ENCODE measurements around the gene EXTL2. TPM values are rescaled to one million over a fixed set of nuclear protein-coding genes. Genes with fewer than 3 reads are reported as not detected.
"Not testable (repeated sequence)": the region's sequence is repeated elsewhere in the genome, so short reads cannot be mapped to it uniquely, and the experiment has no call there.

The EXTL2 gene
- total RNA-seq, 1 donor from 2014 or later = 31.5 TPM

DNA sequence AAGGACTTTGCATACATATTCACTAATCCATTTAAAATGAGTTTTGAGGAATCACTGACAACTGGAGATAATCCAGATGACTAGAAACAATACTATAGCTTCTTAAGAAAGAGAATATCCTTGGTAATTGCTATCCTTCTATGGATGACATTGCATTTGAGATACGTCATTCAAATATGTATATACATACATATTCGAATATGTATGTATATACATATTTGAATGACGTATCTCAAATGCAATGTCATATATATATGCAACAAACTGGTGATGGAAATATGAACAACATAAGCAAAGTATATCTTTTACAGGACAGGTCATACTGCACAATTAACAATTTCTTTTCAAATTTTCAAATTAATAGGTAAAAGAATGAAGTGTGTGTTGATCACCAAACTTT is 41.7 kb downstream of the EXTL2 start:
- TF ChIP-seq, protein P1, sequence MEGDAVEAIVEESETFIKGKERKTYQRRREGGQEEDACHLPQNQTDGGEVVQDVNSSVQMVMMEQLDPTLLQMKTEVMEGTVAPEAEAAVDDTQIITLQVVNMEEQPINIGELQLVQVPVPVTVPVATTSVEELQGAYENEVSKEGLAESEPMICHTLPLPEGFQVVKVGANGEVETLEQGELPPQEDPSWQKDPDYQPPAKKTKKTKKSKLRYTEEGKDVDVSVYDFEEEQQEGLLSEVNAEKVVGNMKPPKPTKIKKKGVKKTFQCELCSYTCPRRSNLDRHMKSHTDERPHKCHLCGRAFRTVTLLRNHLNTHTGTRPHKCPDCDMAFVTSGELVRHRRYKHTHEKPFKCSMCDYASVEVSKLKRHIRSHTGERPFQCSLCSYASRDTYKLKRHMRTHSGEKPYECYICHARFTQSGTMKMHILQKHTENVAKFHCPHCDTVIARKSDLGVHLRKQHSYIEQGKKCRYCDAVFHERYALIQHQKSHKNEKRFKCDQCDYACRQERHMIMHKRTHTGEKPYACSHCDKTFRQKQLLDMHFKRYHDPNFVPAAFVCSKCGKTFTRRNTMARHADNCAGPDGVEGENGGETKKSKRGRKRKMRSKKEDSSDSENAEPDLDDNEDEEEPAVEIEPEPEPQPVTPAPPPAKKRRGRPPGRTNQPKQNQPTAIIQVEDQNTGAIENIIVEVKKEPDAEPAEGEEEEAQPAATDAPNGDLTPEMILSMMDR (IDR thresholded peaks at IDR 0.05; ENCODE audit: unreplicated experiment) = no peak
- Mint-ChIP-seq H3K27ac (ENCODE audit: unreplicated experiment) (no peak overlapping the region), H3K27me3 (ENCODE audit: unreplicated experiment) (no peaks in the 10 kb centered on the region), H3K4me3 (ENCODE audit: unreplicated experiment) (no peak overlapping the region), H3K36me3 (ENCODE audit: low read depth, unreplicated experiment) (no peaks in the 10 kb centered on the region), H3K9me3 (ENCODE audit: unreplicated experiment) (no peaks in the 10 kb centered on the region), H3K4me1 (ENCODE audit: unreplicated experiment) (no peaks in the 10 kb centered on the region)
- DNase-seq (ENCODE audit: low spot score) = no peak

DNA sequence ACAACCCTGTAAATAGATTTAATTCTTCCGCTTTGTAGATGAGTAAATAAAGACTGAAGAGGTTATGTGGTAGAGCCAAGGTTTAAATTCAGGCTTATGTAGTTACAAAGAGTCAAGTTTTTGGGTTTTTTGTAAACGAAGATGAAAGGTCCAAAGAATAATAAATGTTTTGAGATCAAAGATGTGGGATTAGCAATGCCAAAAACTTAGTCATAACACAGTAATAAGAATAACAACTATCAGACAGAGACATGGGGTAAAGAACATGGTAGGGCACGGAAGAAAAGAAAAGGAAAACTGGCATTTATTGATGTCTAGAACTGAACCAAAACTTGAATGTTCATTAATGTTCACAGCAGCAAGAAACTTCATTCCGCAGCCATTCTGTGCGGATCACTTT is 42.9 kb downstream of the EXTL2 start:
- Mint-ChIP-seq H3K4me1 (ENCODE audit: unreplicated experiment) (no peaks in the 10 kb centered on the region), H3K27me3 (ENCODE audit: unreplicated experiment) (no peaks in the 10 kb centered on the region), H3K4me3 (ENCODE audit: unreplicated experiment) (no peak overlapping the region), H3K9me3 (ENCODE audit: unreplicated experiment) (no peaks in the 10 kb centered on the region), H3K27ac (ENCODE audit: unreplicated experiment) (no peak overlapping the region), H3K36me3 (ENCODE audit: low read depth, unreplicated experiment) (no peaks in the 10 kb centered on the region)
- TF ChIP-seq, protein P1 (IDR thresholded peaks at IDR 0.05; ENCODE audit: unreplicated experiment) = no peak
- no peak for DNase-seq (ENCODE audit: low spot score)

DNA sequence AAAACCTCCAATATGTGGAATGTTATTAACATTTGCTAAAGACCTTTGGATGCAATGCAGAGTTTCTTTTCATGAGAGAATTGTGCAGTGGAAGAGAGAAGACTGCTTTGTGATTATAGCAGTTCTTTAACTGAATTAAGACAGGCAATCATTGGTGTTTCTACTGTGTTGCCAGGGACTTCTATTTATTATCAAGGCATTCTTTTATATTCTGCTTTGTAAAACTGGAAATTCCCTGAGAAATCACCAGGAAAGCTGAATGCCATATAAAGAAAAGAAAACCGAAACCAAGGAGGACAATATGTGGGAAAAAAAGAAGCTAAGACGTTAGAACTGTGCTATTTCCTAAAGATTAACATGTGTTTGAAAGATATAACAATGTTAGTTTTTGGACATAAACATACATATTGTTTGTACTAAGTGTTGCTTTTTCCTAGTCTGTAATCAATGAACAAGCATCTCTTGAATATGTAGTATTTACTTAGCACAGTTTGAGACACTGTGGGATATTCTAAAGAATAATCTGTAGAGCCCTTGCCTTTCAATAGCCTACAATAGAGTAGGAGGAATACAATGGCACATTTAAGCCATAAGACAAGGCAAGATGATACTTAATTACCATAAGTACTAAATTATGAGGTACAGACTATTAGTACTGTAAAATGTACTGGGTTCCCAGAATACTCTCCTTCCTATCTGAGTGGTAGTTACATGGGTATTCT is 47.1 kb downstream of the EXTL2 start:
- Mint-ChIP-seq H3K4me3 (ENCODE audit: unreplicated experiment) (no peak overlapping the region), H3K27ac (ENCODE audit: unreplicated experiment) (no peak overlapping the region), H3K27me3 (ENCODE audit: unreplicated experiment) (no peaks in the 10 kb centered on the region), H3K9me3 (ENCODE audit: unreplicated experiment) (no peaks in the 10 kb centered on the region), H3K36me3 (ENCODE audit: low read depth, unreplicated experiment) (no peaks in the 10 kb centered on the region), H3K4me1 (ENCODE audit: unreplicated experiment) (no peaks in the 10 kb centered on the region)
- DNase-seq (ENCODE audit: low spot score) = no peak
- TF ChIP-seq, protein P1 (IDR thresholded peaks at IDR 0.05; ENCODE audit: unreplicated experiment) = no peak

DNA sequence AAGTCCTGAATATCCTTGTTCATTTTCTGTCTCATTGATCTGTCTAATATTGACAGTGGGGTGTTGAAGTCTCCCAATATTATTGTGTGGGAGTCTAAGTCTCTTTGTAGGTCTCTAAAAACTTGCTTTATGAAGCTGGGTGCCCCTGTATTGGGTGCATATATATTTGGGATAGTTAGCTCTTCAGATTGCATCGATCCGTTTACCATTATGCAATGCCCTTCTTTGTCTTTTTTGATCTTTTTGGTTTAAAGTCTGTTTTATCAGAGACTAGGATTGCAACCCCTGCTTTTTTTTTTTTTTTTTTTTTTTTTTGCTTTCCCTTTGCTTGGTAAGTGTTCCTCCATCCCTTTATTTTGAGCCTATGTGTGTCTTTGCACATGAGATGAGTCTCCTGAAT is 51.5 kb downstream of the EXTL2 start:
- not testable (repeated sequence) for H3K4me3 Mint-ChIP-seq (ENCODE audit: unreplicated experiment); H3K36me3 Mint-ChIP-seq (ENCODE audit: low read depth, unreplicated experiment); H3K27ac Mint-ChIP-seq (ENCODE audit: unreplicated experiment); H3K4me1 Mint-ChIP-seq (ENCODE audit: unreplicated experiment); DNase-seq (ENCODE audit: low spot score); H3K27me3 Mint-ChIP-seq (ENCODE audit: unreplicated experiment); H3K9me3 Mint-ChIP-seq (ENCODE audit: unreplicated experiment)

DNA sequence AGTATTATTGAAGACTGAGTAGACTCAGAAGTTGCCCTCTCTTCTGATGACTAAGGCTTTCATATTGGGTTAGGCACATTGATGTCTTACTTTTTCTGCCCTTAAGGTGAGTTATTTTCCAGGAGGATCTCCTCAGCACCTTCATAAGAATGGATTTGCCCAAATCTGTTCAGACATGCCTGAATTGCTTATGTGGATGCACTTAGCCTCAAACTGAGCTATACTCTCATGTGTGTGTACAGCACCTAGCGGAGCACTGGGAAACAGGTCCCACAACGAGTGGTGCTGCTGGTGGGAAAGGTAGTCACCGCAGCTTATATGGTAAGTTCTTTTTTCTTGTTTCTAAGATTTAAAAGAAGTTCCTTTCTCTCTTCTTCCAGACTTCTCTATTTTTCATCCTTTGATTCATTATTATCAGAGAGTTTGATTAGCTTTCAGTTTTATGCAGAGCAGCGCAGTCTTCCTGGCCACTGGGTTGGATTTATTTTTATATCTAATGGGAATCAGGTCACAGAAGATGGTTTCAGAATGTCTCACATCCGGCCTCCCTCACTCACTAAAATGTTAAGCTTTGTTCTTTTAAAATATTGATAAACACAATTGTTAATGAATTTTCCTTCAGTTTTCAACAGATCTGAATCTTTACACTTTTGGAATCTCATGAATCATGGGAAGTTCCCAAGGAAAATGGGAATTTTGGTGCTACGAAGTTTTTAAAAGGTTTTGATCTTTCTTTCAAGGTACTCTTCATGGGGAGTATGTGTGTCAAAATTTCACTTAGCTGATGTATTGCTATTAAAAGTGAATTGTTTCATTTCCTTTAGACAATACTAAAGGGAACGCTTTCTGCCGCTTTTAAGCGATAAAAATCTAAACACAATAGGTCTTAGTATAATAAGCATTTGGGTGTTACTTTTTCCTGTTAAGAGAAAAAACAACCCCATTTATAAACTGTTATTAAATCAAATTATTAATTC is 58.5 kb downstream of the EXTL2 start:
- Mint-ChIP-seq H3K4me1 (ENCODE audit: unreplicated experiment) (peaks cover 2% of the 10 kb centered on the region), H3K27ac (ENCODE audit: unreplicated experiment) (no peak overlapping the region), H3K4me3 (ENCODE audit: unreplicated experiment) (no peak overlapping the region), H3K27me3 (ENCODE audit: unreplicated experiment) (no peaks in the 10 kb centered on the region), H3K9me3 (ENCODE audit: unreplicated experiment) (no peaks in the 10 kb centered on the region), H3K36me3 (ENCODE audit: low read depth, unreplicated experiment) (no peaks in the 10 kb centered on the region)
- DNase-seq (ENCODE audit: low spot score) = no peak
- TF ChIP-seq, protein P1 (IDR thresholded peaks at IDR 0.05; ENCODE audit: unreplicated experiment) = no peak
